Adipose tissue (tissue), 3 donors: Measurements from ENCODE around the gene IFIT3. TPM values are rescaled to one million over a fixed set of nuclear protein-coding genes. Genes with fewer than 3 reads are reported as not detected.
"Not testable (repeated sequence)": the region's sequence is repeated elsewhere in the genome, so short reads cannot be mapped to it uniquely, and the experiment has no call there.

Source experiments
- H3K27ac ChIP-seq: one replicate; pipeline ENCODE4 v1.5.1; 2013; ENCODE audit warnings: low read depth, low read length
- WGBS, 3 donors: extraction: QIAGEN DNeasy Blood & Tissue Kit; methylation state at CpG; one replicate each; pipeline ENCODE4 v1.1.7; 2013; 5-methylcytosine and 5-hydroxymethylcytosine counted together
- polyA plus RNA-seq, 3 donors: library from polyadenylated mRNA; stranded (reverse); fragments of 200-250 nt; gene quantifications; one replicate each; pipeline ENCODE4 v1.2.3, GENCODE V29; 2013
- donor health status: healthy with polysubstance abuse.
- donor health status: Bipolar disorder and iron deficiency.
- donor health status: healthy.

The IFIT3 gene
- polyA plus RNA-seq, 3 donors: 5.2 to 18.0 (median 9.5) TPM

DNA sequence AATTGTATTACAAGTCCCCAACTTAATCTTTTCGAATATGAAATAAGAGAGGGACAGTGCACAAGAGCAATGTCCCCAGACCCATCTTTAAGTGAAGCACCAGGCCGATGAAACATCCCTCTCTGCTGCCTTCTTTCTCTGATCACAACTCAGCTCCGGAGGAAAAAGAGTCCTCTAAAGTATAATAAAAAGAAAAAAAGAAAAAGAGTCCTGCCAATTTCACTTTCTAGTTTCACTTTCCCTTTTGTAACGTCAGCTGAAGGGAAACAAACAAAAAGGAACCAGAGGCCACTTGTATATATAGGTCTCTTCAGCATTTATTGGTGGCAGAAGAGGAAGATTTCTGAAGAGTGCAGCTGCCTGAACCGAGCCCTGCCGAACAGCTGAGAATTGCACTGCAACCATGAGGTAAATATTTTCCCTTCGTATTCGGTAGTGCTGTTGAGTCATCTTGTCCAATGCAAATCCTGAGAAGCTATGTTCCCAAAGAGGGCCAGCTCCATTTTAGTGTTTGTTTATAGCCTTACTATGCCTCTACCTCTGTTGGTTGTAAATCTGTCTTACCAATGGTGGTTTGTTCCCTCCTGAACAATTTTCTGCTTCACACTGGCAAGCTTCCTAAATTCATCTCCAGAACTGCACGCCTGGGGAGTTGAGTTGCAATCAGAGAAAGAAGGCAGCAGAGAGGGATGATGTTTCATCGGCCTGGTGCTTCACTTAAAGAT lies 25.9 kb upstream of the IFIT3 start, which contains the start of gene IFIT2:
TSS of gene IFIT2 (plus strand) at position 326 of the 725 bp plus-strand sequence. CDS start at position 404, 78 bp downstream.
- 1 to 2% (median 2%) methylated on average over 10 of the region's 10 CpGs for WGBS, 3 donors

GRCh38 chr10:89302625-89303024 lies 25.2 kb upstream of the IFIT3 start:
- 1 to 35% (median 4%) methylated on average over 3 of the region's 3 CpGs for WGBS, 3 donors
- peak overlapping the region; percentile 61 for H3K27ac ChIP-seq

More for the DNA sequence above, 25.9 kb upstream of the IFIT3 start, which contains the start of gene IFIT2:
- H3K27ac ChIP-seq: peak within 1 kb of the TSS; percentile 61

- no peak overlapping the region for H3K27ac ChIP-seq
- WGBS, 3 donors: 36 to 75% (median 51%) methylated on average over 2 of the region's 2 CpGs
Measured at GRCh38 chr10:89303161-89303560, 24.6 kb upstream of the IFIT3 start.

GRCh38 chr10:89304026-89304425 lies 23.8 kb upstream of the IFIT3 start:
- WGBS, 3 donors: 88 to 91% (median 89%) methylated on average over 4 of the region's 4 CpGs
- H3K27ac ChIP-seq: no peak overlapping the region

- H3K27ac ChIP-seq: no peak overlapping the region
- 94 to 96% (median 94%) methylated on average over 2 of the region's 2 CpGs for WGBS, 3 donors
Measured at GRCh38 chr10:89304446-89304845, 23.4 kb upstream of the IFIT3 start.

GRCh38 chr10:89304925-89305324 lies 22.9 kb upstream of the IFIT3 start:
- no peak overlapping the region for H3K27ac ChIP-seq

GRCh38 chr10:89305766-89306433 lies 21.9 kb upstream of the IFIT3 start:
- no peak overlapping the region for H3K27ac ChIP-seq
- 89 to 94% (median 93%) methylated on average over 9 of the region's 9 CpGs for whole genome bisulfite sequencing, 3 donors

GRCh38 chr10:89306434-89307268 lies 21.1 kb upstream of the IFIT3 start:
- WGBS, 3 donors: 94 to 95% (median 94%) methylated on average over 13 of the region's 13 CpGs
- H3K27ac ChIP-seq: no peak overlapping the region

- no peak overlapping the region for H3K27ac ChIP-seq
Measured at GRCh38 chr10:89307269-89307577, 20.6 kb upstream of the IFIT3 start.

GRCh38 chr10:89308266-89308665 lies 19.5 kb upstream of the IFIT3 start:
- H3K27ac ChIP-seq: no peak overlapping the region
- 97 to 98% (median 97%) methylated on average over 6 of the region's 6 CpGs for WGBS, 3 donors

GRCh38 chr10:89308736-89309135 lies 19.1 kb upstream of the IFIT3 start:
- 76 to 93% (median 93%) methylated on average over 4 of the region's 4 CpGs for WGBS, 3 donors
- no peak overlapping the region for H3K27ac ChIP-seq

GRCh38 chr10:89309156-89310055 lies 18.4 kb upstream of the IFIT3 start:
- H3K27ac ChIP-seq: no peak overlapping the region
- 91 to 92% (median 91%) methylated on average over 7 of the region's 7 CpGs for WGBS, 3 donors

- H3K27ac ChIP-seq: no peak overlapping the region
- WGBS, 3 donors: 76 to 93% (median 90%) methylated on average over 2 of the region's 2 CpGs
Measured at GRCh38 chr10:89310056-89310893, 17.5 kb upstream of the IFIT3 start.

GRCh38 chr10:89312973-89313372 lies 14.8 kb upstream of the IFIT3 start:
- no peak overlapping the region for H3K27ac ChIP-seq
- WGBS, 3 donors: 85 to 92% (median 90%) methylated on average over 1 of the region's 1 CpG

- H3K27ac ChIP-seq: no peak overlapping the region
Measured at GRCh38 chr10:89314676-89315075, 13.1 kb upstream of the IFIT3 start.

GRCh38 chr10:89318047-89318446 lies 9.8 kb upstream of the IFIT3 start:
- not testable (repeated sequence) for H3K27ac ChIP-seq
- 95 to 98% (median 96%) methylated on average over 4 of the region's 4 CpGs for WGBS, 3 donors

DNA sequence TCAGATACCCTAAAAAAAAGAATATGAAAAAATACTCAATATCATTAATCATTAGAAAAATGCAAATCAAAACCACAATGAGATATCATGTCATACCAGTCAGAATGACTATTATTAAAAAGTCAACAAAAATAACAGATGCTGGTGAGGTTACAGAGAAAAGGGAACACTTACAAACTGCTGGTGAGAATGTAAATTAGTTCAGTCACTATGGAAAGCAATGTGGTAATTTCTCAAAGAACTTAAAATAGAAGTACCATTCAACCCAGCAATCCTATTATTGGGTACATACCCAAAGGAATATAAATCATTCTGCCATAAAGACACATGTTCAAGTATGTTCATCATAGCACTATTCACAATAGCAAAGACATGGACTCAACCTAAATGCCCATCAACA lies 2.7 kb upstream of the IFIT3 start:
- H3K27ac ChIP-seq: not testable (repeated sequence)

GRCh38 chr10:89325856-89326255 lies 1.9 kb upstream of the IFIT3 start:
- not testable (repeated sequence) for H3K27ac ChIP-seq
- 67 to 70% (median 69%) methylated on average over 2 of the region's 2 CpGs for WGBS, 3 donors
